PFSK-1 (cell line): ENCODE data around the gene NMB.

Experiments
- FOXP2 ChIP-seq: optimal IDR thresholded peaks from 2 replicates; pipeline ENCODE3; 2011; ENCODE audit warnings: borderline replicate concordance, control low read depth, inconsistent platforms; ENCODE audit not compliant: insufficient read depth; ENCODE audit errors: extremely low read length, extremely low read depth
- POLR2AphosphoS5 ChIP-seq: IDR thresholded peaks from 2 replicates; pipeline ENCODE4 v1.6.1; 2012; ENCODE audit warnings: low read depth, mild to moderate bottlenecking, control low read depth, low read length, moderate library complexity
- REST ChIP-seq, 2 experiments: IDR thresholded peaks; 2 replicates each; pipeline versions ENCODE4 v1.6.1 to v1.8.0; 2011 to 2012; ENCODE audit warnings: low read depth in 2 of 2, low read length in 2 of 2, control low read depth in 1 of 2, inconsistent platforms in 1 of 2, mild to moderate bottlenecking in 1 of 2, moderate library complexity in 1 of 2; ENCODE audit not compliant: insufficient read depth in 1 of 2
- SIN3A ChIP-seq: IDR thresholded peaks from 2 replicates; pipeline ENCODE4 v1.6.1; 2012; ENCODE audit warnings: mild to moderate bottlenecking, low read length, moderate library complexity, borderline replicate concordance; ENCODE audit not compliant: insufficient read depth
- TAF1 ChIP-seq: IDR thresholded peaks from 2 replicates; pipeline ENCODE4 v1.6.1; 2012; ENCODE audit warnings: low read length, control low read depth, borderline replicate concordance; ENCODE audit not compliant: insufficient read depth

NMB gene

GRCh38 chr15:84659904-84660781 is 2.1 kb upstream of the NMB start:
- no peak for TF ChIP-seq FOXP2
- TF ChIP-seq POLR2AphosphoS5, result no peak
- TF ChIP-seq SIN3A, result no peak
- TF ChIP-seq REST (IDR thresholded peaks at IDR 0.05; ENCODE audit: insufficient read depth in 1 of 2, low read depth in 2 of 2, low read length in 2 of 2), result no peak
- no peak for TF ChIP-seq TAF1

- no peak for TF ChIP-seq POLR2AphosphoS5
- TF ChIP-seq REST (IDR thresholded peaks at IDR 0.05; ENCODE audit: insufficient read depth in 1 of 2, low read depth in 2 of 2, low read length in 2 of 2), result no peak
- no peak for TF ChIP-seq SIN3A
- no peak for TF ChIP-seq TAF1
- no peak for TF ChIP-seq FOXP2
These were observed 901 bp upstream of the NMB start for GRCh38 chr15:84658788-84659411.

- TF ChIP-seq FOXP2 (no peak), TAF1 (no peak), SIN3A (no peak), REST (IDR thresholded peaks at IDR 0.05; ENCODE audit: insufficient read depth in 1 of 2, low read depth in 2 of 2, low read length in 2 of 2) (no peak), POLR2AphosphoS5 (no peak)
These were observed 285 bp downstream of the NMB start for GRCh38 chr15:84657748-84658079.

GRCh38 chr15:84656972-84657371 is 1.0 kb downstream of the NMB start:
- TF ChIP-seq POLR2AphosphoS5 (no peak), FOXP2 (no peak), SIN3A (no peak), REST (IDR thresholded peaks at IDR 0.05; ENCODE audit: insufficient read depth in 1 of 2, low read depth in 2 of 2, low read length in 2 of 2) (no peak), TAF1 (no peak)
